SH-SY5Y (cell line): Measurements from ENCODE around the gene ZNF835.

Experiments used
- GATA2 ChIP-seq: IDR thresholded peaks from 2 replicates; pipeline ENCODE4 v1.6.1; 2011; ENCODE audit warnings: mild to moderate bottlenecking, low read depth, low read length
- GATA3 ChIP-seq: IDR thresholded peaks from 2 replicates; pipeline ENCODE4 v1.6.1; 2011; ENCODE audit warnings: low read depth, mild to moderate bottlenecking, low read length, moderate library complexity

Gene ZNF835

GRCh38 chr19:56671613-56671994 lies at the start of gene ZNF835:
TSS of gene ZNF835 (minus strand) at chr19:56671757. CDS start at chr19:56665198, 6,559 bp downstream.
- TF ChIP-seq GATA2 (no peak), GATA3 (no peak)

GRCh38 chr19:56720281-56720680 lies 48.7 kb upstream of the ZNF835 start:
- TF ChIP-seq GATA2 (no peak), GATA3 (no peak)

- no peak for TF ChIP-seq GATA2
- no peak for TF ChIP-seq GATA3
These were observed 46.7 kb upstream of the ZNF835 start for GRCh38 chr19:56718231-56718630.

GRCh38 chr19:56712611-56713276 lies 41.2 kb upstream of the ZNF835 start:
- no peak for TF ChIP-seq GATA2
- no peak for TF ChIP-seq GATA3

GRCh38 chr19:56710437-56710836 lies 38.9 kb upstream of the ZNF835 start:
- TF ChIP-seq GATA2: no peak
- no peak for TF ChIP-seq GATA3

- TF ChIP-seq GATA2: no peak
- no peak for TF ChIP-seq GATA3
These were observed 36.3 kb upstream of the ZNF835 start for GRCh38 chr19:56707821-56708220.

GRCh38 chr19:56705939-56706338 lies 34.4 kb upstream of the ZNF835 start:
- TF ChIP-seq GATA3 (no peak), GATA2 (no peak)

- TF ChIP-seq GATA2: no peak
- no peak for TF ChIP-seq GATA3
These were observed 30.3 kb upstream of the ZNF835 start for GRCh38 chr19:56701895-56702294.

- TF ChIP-seq GATA3 (no peak), GATA2 (no peak)
These were observed 28.0 kb upstream of the ZNF835 start for GRCh38 chr19:56699552-56699951.

- no peak for TF ChIP-seq GATA2
These were observed 20.8 kb upstream of the ZNF835 start for GRCh38 chr19:56692206-56692895.

GRCh38 chr19:56690670-56691069 lies 19.1 kb upstream of the ZNF835 start:
- TF ChIP-seq GATA3: no peak

GRCh38 chr19:56689198-56689597 lies 17.6 kb upstream of the ZNF835 start:
- TF ChIP-seq GATA3 (no peak), GATA2 (no peak)

GRCh38 chr19:56687031-56687430 lies 15.5 kb upstream of the ZNF835 start:
- no peak for TF ChIP-seq GATA2

GRCh38 chr19:56683116-56683515 lies 11.6 kb upstream of the ZNF835 start:
- TF ChIP-seq GATA3: no peak
- no peak for TF ChIP-seq GATA2

GRCh38 chr19:56681702-56682101 lies 10.1 kb upstream of the ZNF835 start:
- no peak for TF ChIP-seq GATA2
- no peak for TF ChIP-seq GATA3
